ENCODE measurements around the gene COBL.

DNA sequence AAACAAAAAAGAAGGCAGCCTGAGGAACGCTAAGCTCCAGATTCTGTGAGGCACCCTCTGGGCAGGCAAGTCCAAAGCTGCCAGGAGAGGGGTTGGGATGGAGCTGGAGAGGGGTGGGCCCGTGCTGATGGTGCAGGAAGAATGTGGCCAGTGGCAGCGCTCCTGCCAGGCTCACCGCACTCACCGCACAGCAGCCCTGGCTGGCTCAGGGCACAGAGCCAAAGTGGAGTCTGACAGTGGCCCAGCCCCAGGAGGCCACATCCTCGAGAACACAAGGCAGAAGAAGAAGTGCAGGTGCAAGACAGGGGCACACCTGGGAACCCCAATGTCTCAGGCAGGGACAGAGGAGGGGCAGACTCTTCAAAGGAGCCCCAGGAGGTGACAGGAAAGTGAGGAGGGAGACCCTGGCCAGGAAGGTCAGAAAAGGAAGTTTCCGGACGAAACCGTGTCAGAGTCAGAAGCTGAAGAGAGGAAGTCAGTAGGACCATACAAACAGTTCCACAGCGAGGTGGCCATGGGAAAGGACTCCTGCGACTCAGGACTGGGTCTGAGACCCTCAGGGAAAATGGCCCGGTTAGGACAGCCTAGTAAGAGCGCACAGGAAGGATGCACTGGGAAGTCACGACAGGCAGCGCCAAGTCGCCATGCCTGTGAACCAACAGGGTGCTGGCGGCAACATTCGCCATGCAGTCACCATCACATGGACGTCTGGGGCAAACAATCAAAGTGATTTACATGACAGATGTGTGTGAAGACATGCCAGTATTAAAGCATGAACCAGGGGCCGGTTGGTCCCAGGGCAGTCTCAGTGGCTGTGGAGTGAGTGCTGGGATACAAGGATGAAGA, 54.4 kb downstream of the COBL start:
- no peak for TF ChIP-seq POLR2A (IDR thresholded peaks at IDR 0.05)
- TF ChIP-seq, protein P1, sequence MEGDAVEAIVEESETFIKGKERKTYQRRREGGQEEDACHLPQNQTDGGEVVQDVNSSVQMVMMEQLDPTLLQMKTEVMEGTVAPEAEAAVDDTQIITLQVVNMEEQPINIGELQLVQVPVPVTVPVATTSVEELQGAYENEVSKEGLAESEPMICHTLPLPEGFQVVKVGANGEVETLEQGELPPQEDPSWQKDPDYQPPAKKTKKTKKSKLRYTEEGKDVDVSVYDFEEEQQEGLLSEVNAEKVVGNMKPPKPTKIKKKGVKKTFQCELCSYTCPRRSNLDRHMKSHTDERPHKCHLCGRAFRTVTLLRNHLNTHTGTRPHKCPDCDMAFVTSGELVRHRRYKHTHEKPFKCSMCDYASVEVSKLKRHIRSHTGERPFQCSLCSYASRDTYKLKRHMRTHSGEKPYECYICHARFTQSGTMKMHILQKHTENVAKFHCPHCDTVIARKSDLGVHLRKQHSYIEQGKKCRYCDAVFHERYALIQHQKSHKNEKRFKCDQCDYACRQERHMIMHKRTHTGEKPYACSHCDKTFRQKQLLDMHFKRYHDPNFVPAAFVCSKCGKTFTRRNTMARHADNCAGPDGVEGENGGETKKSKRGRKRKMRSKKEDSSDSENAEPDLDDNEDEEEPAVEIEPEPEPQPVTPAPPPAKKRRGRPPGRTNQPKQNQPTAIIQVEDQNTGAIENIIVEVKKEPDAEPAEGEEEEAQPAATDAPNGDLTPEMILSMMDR (IDR thresholded peaks at IDR 0.05) = no peak

Measured in adrenal gland (tissue), 5 donors.